Endodermal cell (in vitro differentiated cells): ENCODE measurements around the gene CDH26. TPM values are rescaled to one million over a fixed set of nuclear protein-coding genes. Genes with fewer than 3 reads are reported as not detected.

Experiments used
- DNase-seq: peaks from one replicate; pipeline ENCODE4 v3.0.0-alpha.2; 2017
- H3K27ac ChIP-seq: 2 replicates; pipeline ENCODE4 v1.5.1; 2013; ENCODE audit warnings: mild to moderate bottlenecking, low read depth, low read length, moderate library complexity
- H3K27me3 ChIP-seq: 2 replicates; pipeline ENCODE4 v1.6.1; 2013; ENCODE audit warnings: mild to moderate bottlenecking, low read length, moderate library complexity; ENCODE audit not compliant: insufficient read depth, control insufficient read depth, poor library complexity, severe bottlenecking
- H3K36me3 ChIP-seq: 2 replicates; pipeline ENCODE4 v1.7.0; 2013; ENCODE audit warnings: mild to moderate bottlenecking, low read length, moderate library complexity; ENCODE audit not compliant: control insufficient read depth, insufficient read depth
- H3K4me1 ChIP-seq: one replicate; pipeline ENCODE4 v1.7.0; 2013; ENCODE audit warnings: low read length; ENCODE audit not compliant: control insufficient read depth, insufficient read depth
- H3K4me3 ChIP-seq: 2 replicates; pipeline ENCODE4 v1.5.1; 2013; ENCODE audit warnings: mild to moderate bottlenecking, low read length, moderate library complexity
- H3K9ac ChIP-seq: 2 replicates; pipeline ENCODE4 v1.6.1; 2013; ENCODE audit warnings: mild to moderate bottlenecking, low read length, moderate library complexity; ENCODE audit not compliant: poor library complexity, severe bottlenecking; ENCODE audit errors: extremely low read depth
- H3K9me3 ChIP-seq: 2 replicates; pipeline ENCODE4 v1.6.1; 2013; ENCODE audit warnings: mild to moderate bottlenecking, low read length, moderate library complexity; ENCODE audit not compliant: control insufficient read depth
- H3K27ac Mint-ChIP-seq: 2 replicates; pipeline ENCODE4 v1.8.0; 2020; ENCODE audit warnings: mixed read lengths
- H3K27me3 Mint-ChIP-seq: 2 replicates; pipeline ENCODE4 v1.8.0; 2021; ENCODE audit warnings: mild to moderate bottlenecking, mixed read lengths; ENCODE audit not compliant: insufficient read depth
- H3K36me3 Mint-ChIP-seq: 2 replicates; pipeline ENCODE4 v1.8.0; 2020; ENCODE audit warnings: low read depth, mixed read lengths
- H3K4me1 Mint-ChIP-seq: 2 replicates; pipeline ENCODE4 v1.8.0; 2020; ENCODE audit warnings: mixed read lengths
- H3K4me3 Mint-ChIP-seq: 2 replicates; pipeline ENCODE4 v1.8.0; 2020; ENCODE audit warnings: mild to moderate bottlenecking, moderate library complexity, mixed read lengths
- H3K9me3 Mint-ChIP-seq: 2 replicates; pipeline ENCODE4 v1.8.0; 2020; ENCODE audit warnings: mild to moderate bottlenecking, mixed read lengths
- WGBS, 2 experiments: methylation state at CpG; one replicate each; pipeline versions ENCODE4 v1.1.5 to v1.1.7; 2013; ENCODE audit warnings: missing lambda C conversion rate in 2 of 2, mixed read lengths in 1 of 2; ENCODE audit not compliant: insufficient coverage in 1 of 2, insufficient read length in 1 of 2; 5-methylcytosine and 5-hydroxymethylcytosine counted together
- total RNA-seq, 2 donors: library from RNA; stranded (reverse); fragmentation: NEBNext Ultra II Directional in 1 of 2; extraction: Animal tissue kit (Norgen Biotek cat#: 25700) in 1 of 2; gene quantifications; 2 replicates in 1 of 2; 3 replicates in 1 of 2; pipeline ENCODE4 v1.2.1, GENCODE V29; 2021
- TF ChIP-seq, protein P1 (sequence below): fragments of 200-600 bp; sonication (generic); conservative IDR thresholded peaks from 2 replicates; pipeline ENCODE4 v1.5.0; 2021; ENCODE audit warnings: antibody characterized with exemption, mild to moderate bottlenecking

CDH26 gene
- total RNA-seq, 2 donors from 2014 or later: 0.97 to 2.0 TPM

DNA sequence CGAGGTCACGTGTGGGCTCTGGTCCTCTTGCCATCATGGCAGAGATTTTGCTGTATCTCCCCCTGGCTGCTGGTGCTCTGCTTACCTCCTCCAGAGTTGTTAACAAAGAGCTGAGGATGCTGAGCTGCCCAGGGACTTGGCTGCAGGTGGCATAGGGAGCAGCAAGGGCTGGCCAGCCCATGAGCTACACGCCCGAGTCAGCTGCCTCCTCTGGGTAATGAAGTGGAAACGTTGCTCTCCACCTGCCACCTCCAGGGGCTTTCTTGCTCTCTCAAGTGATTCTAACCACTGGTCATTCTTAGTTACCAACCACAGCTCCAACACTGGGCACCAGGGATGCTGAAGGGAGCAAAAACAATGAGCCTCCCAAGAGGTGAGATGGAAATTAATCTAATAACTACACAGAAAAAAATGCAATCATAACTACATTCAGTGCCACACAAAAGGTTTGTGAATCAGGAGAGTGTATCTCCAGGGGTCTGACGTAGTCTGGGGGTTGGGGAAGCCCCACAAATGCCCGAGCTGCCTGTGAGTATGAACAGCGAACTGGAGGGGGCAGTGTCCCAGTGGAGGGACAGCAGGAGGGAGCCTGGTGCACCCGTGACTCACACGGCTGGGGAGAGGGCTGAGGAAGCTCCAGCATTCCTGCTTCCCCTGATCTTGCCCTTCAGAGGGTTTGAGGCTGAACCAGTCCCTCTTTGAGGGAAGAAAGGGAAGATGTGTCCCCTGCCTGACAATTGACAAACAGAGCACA, 78.7 kb downstream of the CDH26 start:
- H3K36me3 Mint-ChIP-seq: no peaks in the 10 kb centered on the region
- WGBS, 2 experiments: 87 to 88% methylated on average over 4 to 10 of the region's 10 CpGs
- peaks cover 4% of the 10 kb centered on the region for H3K27me3 Mint-ChIP-seq
- no peaks in the 10 kb centered on the region for H3K27me3 ChIP-seq
- H3K4me3 ChIP-seq: no peak overlapping the region
- H3K27ac ChIP-seq: no peak overlapping the region
- peaks cover 8% of the 10 kb centered on the region for H3K9me3 Mint-ChIP-seq
- peaks cover 12% of the 10 kb centered on the region for H3K4me1 ChIP-seq
- peaks cover 4% of the 10 kb centered on the region for H3K9me3 ChIP-seq
- H3K9ac ChIP-seq: no peak overlapping the region
- TF ChIP-seq, protein P1, sequence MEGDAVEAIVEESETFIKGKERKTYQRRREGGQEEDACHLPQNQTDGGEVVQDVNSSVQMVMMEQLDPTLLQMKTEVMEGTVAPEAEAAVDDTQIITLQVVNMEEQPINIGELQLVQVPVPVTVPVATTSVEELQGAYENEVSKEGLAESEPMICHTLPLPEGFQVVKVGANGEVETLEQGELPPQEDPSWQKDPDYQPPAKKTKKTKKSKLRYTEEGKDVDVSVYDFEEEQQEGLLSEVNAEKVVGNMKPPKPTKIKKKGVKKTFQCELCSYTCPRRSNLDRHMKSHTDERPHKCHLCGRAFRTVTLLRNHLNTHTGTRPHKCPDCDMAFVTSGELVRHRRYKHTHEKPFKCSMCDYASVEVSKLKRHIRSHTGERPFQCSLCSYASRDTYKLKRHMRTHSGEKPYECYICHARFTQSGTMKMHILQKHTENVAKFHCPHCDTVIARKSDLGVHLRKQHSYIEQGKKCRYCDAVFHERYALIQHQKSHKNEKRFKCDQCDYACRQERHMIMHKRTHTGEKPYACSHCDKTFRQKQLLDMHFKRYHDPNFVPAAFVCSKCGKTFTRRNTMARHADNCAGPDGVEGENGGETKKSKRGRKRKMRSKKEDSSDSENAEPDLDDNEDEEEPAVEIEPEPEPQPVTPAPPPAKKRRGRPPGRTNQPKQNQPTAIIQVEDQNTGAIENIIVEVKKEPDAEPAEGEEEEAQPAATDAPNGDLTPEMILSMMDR: peak; percentile 68
- no peaks in the 10 kb centered on the region for H3K36me3 ChIP-seq
- no peak overlapping the region for H3K4me3 Mint-ChIP-seq
- peaks cover 38% of the 10 kb centered on the region for H3K4me1 Mint-ChIP-seq
- peak; percentile 78 for DNase-seq
- peak overlapping the region; percentile 44 for H3K27ac Mint-ChIP-seq

DNA sequence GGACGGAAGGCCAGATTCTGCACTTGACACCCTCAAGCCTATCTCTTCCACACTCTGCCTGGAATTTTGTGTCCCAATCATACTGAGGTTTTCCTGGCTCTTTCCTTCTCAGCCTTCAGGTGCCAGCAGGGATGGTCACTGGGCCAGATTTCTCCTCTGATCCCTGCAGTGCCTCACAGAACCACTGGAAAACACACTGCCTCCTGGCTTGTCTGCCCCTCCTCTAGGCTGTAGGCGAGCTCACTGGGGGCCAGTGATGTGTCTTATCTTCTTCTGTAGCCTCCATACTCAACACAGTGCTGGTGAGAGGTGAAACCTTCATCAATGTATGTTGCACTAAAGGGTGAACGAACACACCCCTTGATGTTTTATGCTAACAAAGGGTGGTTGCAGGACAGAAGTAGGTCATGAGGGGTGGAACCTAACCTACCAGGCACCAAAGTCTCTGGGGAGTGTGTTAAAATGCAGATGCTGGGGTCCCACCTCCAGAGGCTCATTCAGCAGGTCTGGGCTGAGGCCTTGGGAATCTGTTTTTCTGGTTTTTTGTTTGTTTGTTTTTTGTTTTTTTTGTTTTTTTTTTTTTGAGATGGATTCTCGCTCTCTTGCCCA, 80.3 kb downstream of the CDH26 start:
- Mint-ChIP-seq H3K4me1 (peaks cover 39% of the 10 kb centered on the region), H3K36me3 (no peaks in the 10 kb centered on the region), H3K4me3 (no peak overlapping the region), H3K27me3 (peaks cover 9% of the 10 kb centered on the region), H3K27ac (no peak overlapping the region), H3K9me3 (peaks cover 9% of the 10 kb centered on the region)
- Histone ChIP-seq H3K4me3 (no peak overlapping the region), H3K4me1 (peaks cover 18% of the 10 kb centered on the region), H3K27ac (no peak overlapping the region), H3K27me3 (no peaks in the 10 kb centered on the region), H3K9ac (no peak overlapping the region), H3K9me3 (peaks cover 4% of the 10 kb centered on the region), H3K36me3 (no peaks in the 10 kb centered on the region)
- 94 to 100% methylated on average over 1 to 4 of the region's 4 CpGs for WGBS, 2 experiments
- DNase-seq: peak; percentile 52
- TF ChIP-seq, protein P1: peak; percentile 37

DNA sequence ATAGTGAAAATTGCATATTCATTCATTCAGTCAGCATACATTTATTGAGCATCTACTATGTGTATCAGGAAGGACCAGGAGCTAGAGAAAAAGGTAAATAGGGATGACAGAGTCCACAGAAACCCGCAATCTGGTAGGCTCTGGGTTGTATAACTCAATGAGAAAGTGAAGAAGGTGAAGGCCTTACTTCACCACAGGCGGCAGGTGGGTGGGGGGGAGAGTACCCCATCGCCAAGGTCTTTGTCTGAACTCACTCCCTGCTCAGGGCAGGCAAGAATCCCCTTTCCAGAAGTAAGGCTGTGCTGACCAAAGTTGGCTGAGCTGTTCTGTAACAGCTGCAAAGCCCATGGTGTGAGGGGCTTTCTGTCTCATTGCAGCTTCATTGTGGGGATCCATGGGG, 81.3 kb downstream of the CDH26 start:
- Mint-ChIP-seq H3K4me3 (no peak overlapping the region), H3K4me1 (peaks cover 37% of the 10 kb centered on the region), H3K27ac (peak overlapping the region; percentile 45), H3K9me3 (peaks cover 13% of the 10 kb centered on the region), H3K27me3 (peaks cover 10% of the 10 kb centered on the region), H3K36me3 (no peaks in the 10 kb centered on the region)
- no peaks in the 10 kb centered on the region for H3K36me3 ChIP-seq
- H3K27ac ChIP-seq: no peak overlapping the region
- no peak for DNase-seq
- WGBS, 2 experiments: 89 to 100% methylated on average over 2 to 3 of the region's 3 CpGs
- peaks cover 12% of the 10 kb centered on the region for H3K9me3 ChIP-seq
- peaks cover 18% of the 10 kb centered on the region for H3K4me1 ChIP-seq
- H3K4me3 ChIP-seq: no peak overlapping the region
- no peak overlapping the region for H3K9ac ChIP-seq
- TF ChIP-seq, protein P1: no peak
- no peaks in the 10 kb centered on the region for H3K27me3 ChIP-seq
